Measurements from ENCODE around the gene LRRC32. TPM values are rescaled to one million over a fixed set of nuclear protein-coding genes. Genes with fewer than 3 reads are reported as not detected.
"Not testable (repeated sequence)": the region's sequence is repeated elsewhere in the genome, so short reads cannot be mapped to it uniquely, and the experiment has no call there.

The LRRC32 gene
- total RNA-seq, 1 donor from 2014 or later = 43.2 TPM

DNA sequence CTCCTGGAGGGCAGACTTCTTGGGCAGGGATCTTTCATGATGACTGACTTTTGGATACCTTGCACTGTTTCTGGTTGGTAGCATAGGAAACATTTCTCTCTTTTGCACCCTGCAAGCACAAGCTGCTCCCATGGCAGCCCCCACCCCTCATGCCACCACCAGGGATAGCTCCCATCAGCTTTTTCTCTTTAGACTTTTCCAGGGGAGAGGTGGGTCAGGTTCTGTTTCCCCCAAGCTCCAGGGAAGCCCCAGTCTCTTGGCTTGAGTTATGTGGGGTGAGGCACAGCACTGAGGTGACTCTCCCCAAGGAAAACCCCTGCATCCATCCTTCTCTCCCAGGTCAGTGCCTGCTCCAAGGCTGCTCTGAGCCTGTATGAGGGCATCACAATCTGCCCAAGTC is 22.5 kb downstream of the LRRC32 start:
- Mint-ChIP-seq H3K27me3 (ENCODE audit: low read depth) (no peaks in the 10 kb centered on the region), H3K27ac (no peak overlapping the region), H3K4me3 (no peak overlapping the region), H3K36me3 (peaks cover 2% of the 10 kb centered on the region), H3K9me3 (peaks cover 21% of the 10 kb centered on the region), H3K4me1 (peaks cover 15% of the 10 kb centered on the region)
- TF ChIP-seq, protein P1, sequence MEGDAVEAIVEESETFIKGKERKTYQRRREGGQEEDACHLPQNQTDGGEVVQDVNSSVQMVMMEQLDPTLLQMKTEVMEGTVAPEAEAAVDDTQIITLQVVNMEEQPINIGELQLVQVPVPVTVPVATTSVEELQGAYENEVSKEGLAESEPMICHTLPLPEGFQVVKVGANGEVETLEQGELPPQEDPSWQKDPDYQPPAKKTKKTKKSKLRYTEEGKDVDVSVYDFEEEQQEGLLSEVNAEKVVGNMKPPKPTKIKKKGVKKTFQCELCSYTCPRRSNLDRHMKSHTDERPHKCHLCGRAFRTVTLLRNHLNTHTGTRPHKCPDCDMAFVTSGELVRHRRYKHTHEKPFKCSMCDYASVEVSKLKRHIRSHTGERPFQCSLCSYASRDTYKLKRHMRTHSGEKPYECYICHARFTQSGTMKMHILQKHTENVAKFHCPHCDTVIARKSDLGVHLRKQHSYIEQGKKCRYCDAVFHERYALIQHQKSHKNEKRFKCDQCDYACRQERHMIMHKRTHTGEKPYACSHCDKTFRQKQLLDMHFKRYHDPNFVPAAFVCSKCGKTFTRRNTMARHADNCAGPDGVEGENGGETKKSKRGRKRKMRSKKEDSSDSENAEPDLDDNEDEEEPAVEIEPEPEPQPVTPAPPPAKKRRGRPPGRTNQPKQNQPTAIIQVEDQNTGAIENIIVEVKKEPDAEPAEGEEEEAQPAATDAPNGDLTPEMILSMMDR (IDR thresholded peaks at IDR 0.05; ENCODE audit: unreplicated experiment) = no peak
- peak in 1 of 2 experiments; percentile 22 for DNase-seq (ENCODE audit: low spot score in 2 of 2, unreplicated experiment in 2 of 2)

GRCh38 chr11:76646882-76647534 is 23.5 kb downstream of the LRRC32 start:
- Mint-ChIP-seq H3K36me3 (peaks cover 2% of the 10 kb centered on the region), H3K27ac (no peak overlapping the region), H3K27me3 (ENCODE audit: low read depth) (no peaks in the 10 kb centered on the region), H3K4me1 (peaks cover 23% of the 10 kb centered on the region), H3K4me3 (no peak overlapping the region), H3K9me3 (peaks cover 21% of the 10 kb centered on the region)
- TF ChIP-seq, protein P1 (IDR thresholded peaks at IDR 0.05; ENCODE audit: unreplicated experiment) = no peak
- no peak for DNase-seq (ENCODE audit: low spot score in 2 of 2, unreplicated experiment in 2 of 2)

DNA sequence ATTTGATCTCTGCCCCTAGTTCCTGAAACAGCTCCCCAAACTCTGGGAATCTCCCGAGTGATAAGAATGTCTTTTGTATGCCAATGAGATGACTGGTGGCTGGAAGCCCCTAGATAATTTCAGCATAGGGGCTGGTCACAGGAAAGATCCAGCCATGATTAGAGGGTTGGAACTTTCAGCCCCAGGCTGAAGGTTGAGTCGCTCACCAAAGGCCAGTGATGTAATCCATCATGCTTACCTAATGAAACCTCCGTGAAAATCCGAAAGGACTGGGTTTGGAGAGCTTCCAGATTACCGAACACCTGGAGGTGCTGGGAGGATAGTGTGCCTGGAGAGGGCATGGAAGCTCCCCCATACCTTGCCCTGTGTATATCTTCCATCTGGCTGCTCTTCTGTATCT is 26.0 kb downstream of the LRRC32 start:
- H3K27ac Mint-ChIP-seq = no peak overlapping the region
- no peak for DNase-seq (ENCODE audit: low spot score in 2 of 2, unreplicated experiment in 2 of 2)
- H3K27me3 Mint-ChIP-seq (ENCODE audit: low read depth) = no peaks in the 10 kb centered on the region
- peaks cover 2% of the 10 kb centered on the region for H3K36me3 Mint-ChIP-seq
- peaks cover 27% of the 10 kb centered on the region for H3K4me1 Mint-ChIP-seq
- no peak overlapping the region for H3K4me3 Mint-ChIP-seq
- TF ChIP-seq, protein P1 (IDR thresholded peaks at IDR 0.05; ENCODE audit: unreplicated experiment) = no peak
- H3K9me3 Mint-ChIP-seq = peaks cover 21% of the 10 kb centered on the region

GRCh38 chr11:76643711-76644110 is 26.8 kb downstream of the LRRC32 start:
- DNase-seq (ENCODE audit: low spot score in 2 of 2, unreplicated experiment in 2 of 2); H3K27me3 Mint-ChIP-seq (ENCODE audit: low read depth); H3K27ac Mint-ChIP-seq; H3K4me3 Mint-ChIP-seq; H3K36me3 Mint-ChIP-seq: not testable (repeated sequence)
- peaks cover 22% of the 10 kb centered on the region for H3K4me1 Mint-ChIP-seq
- peaks cover 21% of the 10 kb centered on the region for H3K9me3 Mint-ChIP-seq

DNA sequence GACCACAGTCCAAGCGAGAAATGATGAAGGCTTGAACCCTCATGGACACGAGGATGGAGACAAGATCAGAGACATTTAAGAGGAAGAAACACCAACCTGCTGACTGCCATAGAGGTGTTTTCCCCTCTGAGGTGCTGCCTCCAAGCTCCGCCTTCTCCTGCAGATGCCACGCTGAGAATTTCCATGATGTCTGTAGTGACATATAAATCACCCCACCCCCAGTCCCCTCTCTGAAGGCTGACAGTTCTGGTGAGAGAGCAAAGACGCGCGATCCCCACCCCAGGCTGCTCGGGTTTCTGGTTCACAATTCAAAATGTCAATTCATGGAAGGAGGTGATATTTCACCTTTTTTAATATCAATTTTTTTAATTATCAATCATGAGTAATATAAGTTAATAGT is 28.2 kb downstream of the LRRC32 start:
- peaks cover 2% of the 10 kb centered on the region for H3K36me3 Mint-ChIP-seq
- peak in 1 of 2 experiments; percentile 26 for DNase-seq (ENCODE audit: low spot score in 2 of 2, unreplicated experiment in 2 of 2)
- TF ChIP-seq, protein P1 (IDR thresholded peaks at IDR 0.05; ENCODE audit: unreplicated experiment) = no peak
- H3K27me3 Mint-ChIP-seq (ENCODE audit: low read depth) = no peaks in the 10 kb centered on the region
- no peak overlapping the region for H3K4me3 Mint-ChIP-seq
- H3K27ac Mint-ChIP-seq = peak overlapping the region; percentile 8
- peaks cover 17% of the 10 kb centered on the region for H3K9me3 Mint-ChIP-seq
- peaks cover 22% of the 10 kb centered on the region for H3K4me1 Mint-ChIP-seq

GRCh38 chr11:76641905-76642304 is 28.6 kb downstream of the LRRC32 start:
- Mint-ChIP-seq H3K4me1 (peaks cover 22% of the 10 kb centered on the region), H3K27ac (peak overlapping the region; percentile 8), H3K27me3 (ENCODE audit: low read depth) (no peaks in the 10 kb centered on the region), H3K4me3 (no peak overlapping the region), H3K9me3 (peaks cover 12% of the 10 kb centered on the region), H3K36me3 (peaks cover 2% of the 10 kb centered on the region)
- TF ChIP-seq, protein P1 (IDR thresholded peaks at IDR 0.05; ENCODE audit: unreplicated experiment) = no peak
- DNase-seq (ENCODE audit: low spot score in 2 of 2, unreplicated experiment in 2 of 2) = peak in 1 of 2 experiments; percentile 21

Data from mesothelial cell of epicardium (in vitro differentiated cells).